DOHH2 (cell line): ENCODE results near the gene MAP4K4.

Experiments
- CTCF ChIP-seq: fragments of 200-600 bp; sonication (generic); IDR thresholded peaks from one replicate; pipeline ENCODE4 v1.5.1; 2014; ENCODE audit warnings: antibody characterized with exemption, mild to moderate bottlenecking, low read depth, low read length; ENCODE audit not compliant: poor library complexity, severe bottlenecking
- EZH2phosphoT487 ChIP-seq: fragments of 200-600 bp; sonication (generic); IDR thresholded peaks from 2 replicates; pipeline ENCODE4 v1.6.1; 2017; ENCODE audit warnings: borderline replicate concordance, mild to moderate bottlenecking, antibody characterized with exemption, low read length, moderate library complexity, mixed read lengths

GRCh38 chr2:101830146-101830545 is 132.6 kb downstream of the MAP4K4 start:
- TF ChIP-seq CTCF = no peak
- TF ChIP-seq EZH2phosphoT487 = no peak
